K562 (cell line): ENCODE results near the gene CCDC136. TPM values are rescaled to one million over a fixed set of nuclear protein-coding genes. Genes with fewer than 3 reads are reported as not detected.

Experiments used
- ARID2 ChIP-seq: fragments of 450-650 bp; IDR thresholded peaks from 2 replicates; pipeline ENCODE4 v1.6.1; 2017; ENCODE audit warnings: antibody characterized with exemption, mild to moderate bottlenecking
- ELF4 ChIP-seq: fragments of 450-650 bp; formaldehyde crosslinking; IDR thresholded peaks from 2 replicates; pipeline ENCODE4 v1.4.0; 2022; ENCODE audit warnings: missing genetic modification characterization
- OTX1 ChIP-seq: fragments of 450-650 bp; formaldehyde crosslinking; IDR thresholded peaks from 2 replicates; pipeline ENCODE4 v1.4.0; 2022; ENCODE audit warnings: mild to moderate bottlenecking
- SIN3A ChIP-seq, 2 experiments: fragments of 150-350 bp in 1 of 2; IDR thresholded peaks; 2 replicates each; pipeline ENCODE4 v1.6.1; 2011 to 2016; ENCODE audit warnings: borderline replicate concordance in 2 of 2, low read depth in 2 of 2, low read length in 2 of 2, mild to moderate bottlenecking in 2 of 2, moderate library complexity in 2 of 2; ENCODE audit not compliant: control insufficient read depth in 1 of 2
- SUPT5H ChIP-seq: fragments of 450-650 bp; IDR thresholded peaks from 2 replicates; pipeline ENCODE4 v1.6.1; 2016
- YY1 ChIP-seq, 3 experiments: IDR thresholded peaks; 2 replicates each; pipeline ENCODE4 v1.6.1; 2011; ENCODE audit warnings: low read length in 2 of 3, mild to moderate bottlenecking in 2 of 3, moderate library complexity in 2 of 3, borderline replicate concordance in 1 of 3, control low read depth in 1 of 3, low read depth in 1 of 3; ENCODE audit not compliant: insufficient read depth in 3 of 3, insufficient replicate concordance in 2 of 3, control insufficient read depth in 1 of 3, insufficient read length in 1 of 3; ENCODE audit errors: extremely low read depth in 1 of 3
- polyA plus RNA-seq, 8 experiments: library from polyadenylated mRNA; depleted of rRNA in 4 of 8; stranded (reverse) in 5 of 8; unstranded in 3 of 8; fragments of >200 nt; fragmentation: Nextera tagmentation in 2 of 8; fragmentation: Illumina TruSeq in 1 of 8; extraction: Ambion mirVana in 2 of 8; extraction: Trizol in 1 of 8; gene quantifications; 2 replicates each; pipeline versions ENCODE4 v1.2.1 to v1.2.3, GENCODE V29; 2011 to 2014; ENCODE audit warnings: inconsistent platforms in 1 of 8, missing spikeins in 1 of 8
- total RNA-seq, 7 experiments: library from RNA; depleted of rRNA in 6 of 7; stranded (reverse); fragments of >200 nt in 6 of 7; fragmentation: Illumina TruSeq in 2 of 7; extraction: Trizol in 2 of 7; gene quantifications; 2 replicates each; pipeline versions ENCODE4 v1.2.1 to v1.2.3, GENCODE V29; 2011 to 2021; ENCODE audit warnings: low replicate concordance in 1 of 7
- TF ChIP-seq, protein P1 (sequence below), 2 experiments: IDR thresholded peaks; 2 replicates each; pipeline ENCODE4 v1.6.1; 2011; ENCODE audit warnings: borderline replicate concordance in 1 of 2, control low read depth in 1 of 2, low read depth in 1 of 2, low read length in 1 of 2, mild to moderate bottlenecking in 1 of 2, mixed read lengths in 1 of 2, moderate library complexity in 1 of 2; ENCODE audit not compliant: insufficient read depth in 1 of 2, insufficient read length in 1 of 2, poor library complexity in 1 of 2, severe bottlenecking in 1 of 2; ENCODE audit errors: extremely low read depth in 1 of 2

The CCDC136 gene
- total and polyA plus RNA-seq, 9 of the 15 experiments (the other 6 are each of a cell fraction or from before 2014, with no cell fraction given) = 2.4 to 40.8 (median 26.5) TPM

GRCh38 chr7:128858380-128859231, 66.8 kb downstream of the CCDC136 start (continued):
- TF ChIP-seq, protein P1, sequence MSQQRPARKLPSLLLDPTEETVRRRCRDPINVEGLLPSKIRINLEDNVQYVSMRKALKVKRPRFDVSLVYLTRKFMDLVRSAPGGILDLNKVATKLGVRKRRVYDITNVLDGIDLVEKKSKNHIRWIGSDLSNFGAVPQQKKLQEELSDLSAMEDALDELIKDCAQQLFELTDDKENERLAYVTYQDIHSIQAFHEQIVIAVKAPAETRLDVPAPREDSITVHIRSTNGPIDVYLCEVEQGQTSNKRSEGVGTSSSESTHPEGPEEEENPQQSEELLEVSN (IDR thresholded peaks at IDR 0.05; ENCODE audit: borderline replicate concordance in 1 of 2, extremely low read depth in 1 of 2, insufficient read depth in 1 of 2, insufficient read length in 1 of 2, low read depth in 1 of 2, low read length in 1 of 2, poor library complexity in 1 of 2, severe bottlenecking in 1 of 2) = peak in 1 of 2 experiments; percentile 22
- TF ChIP-seq YY1 (IDR thresholded peaks at IDR 0.05; ENCODE audit: borderline replicate concordance in 1 of 3, control insufficient read depth in 1 of 3, extremely low read depth in 1 of 3, insufficient read depth in 3 of 3, insufficient read length in 1 of 3, insufficient replicate concordance in 2 of 3, low read depth in 1 of 3, low read length in 2 of 3) (peak in 1 of 3 experiments; percentile 24), OTX1 (CRISPR knock-in tag) (0 out of 2 replicates have a peak, but pooled peaks have one; percentile 37), SIN3A (IDR thresholded peaks at IDR 0.05; ENCODE audit: borderline replicate concordance in 2 of 2, control insufficient read depth in 1 of 2, low read depth in 2 of 2, low read length in 2 of 2) (no peak; a peak in 1 of 4 replicates), SUPT5H (peak; percentile 32; the same call in 1 of the 2 replicates), ELF4 (CRISPR knock-in tag) (0 out of 2 replicates have a peak, but pooled peaks have one; percentile 74), ARID2 (no peak)
- TF ChIP-seq, all 486 proteins: peak for 20
